ENCODE measurements around the gene AKT3.
A peak's percentile ranks its signal among the peaks of the same experiment; 100 is the strongest.
"Not testable (repeated sequence)": the region's sequence is repeated elsewhere in the genome, so short reads cannot be mapped to it uniquely, and the experiment has no call there.

The AKT3 gene

GRCh38 chr1:243792401-243792800 lies 57.6 kb downstream of the AKT3 start:
- H3K27me3 Mint-ChIP-seq (ENCODE audit: low read depth): no peaks in the 10 kb centered on the region
- H3K9me3 Mint-ChIP-seq: no peaks in the 10 kb centered on the region
- TF ChIP-seq CTCF (IDR thresholded peaks at IDR 0.05; ENCODE audit: unreplicated experiment in 3 of 3): no peak
- no peak overlapping the region for H3K27ac Mint-ChIP-seq
- peaks cover 17% of the 10 kb centered on the region for H3K36me3 Mint-ChIP-seq (ENCODE audit: low read depth)
- peaks cover 5% of the 10 kb centered on the region for H3K4me1 Mint-ChIP-seq
- no peak overlapping the region for H3K4me3 Mint-ChIP-seq

DNA sequence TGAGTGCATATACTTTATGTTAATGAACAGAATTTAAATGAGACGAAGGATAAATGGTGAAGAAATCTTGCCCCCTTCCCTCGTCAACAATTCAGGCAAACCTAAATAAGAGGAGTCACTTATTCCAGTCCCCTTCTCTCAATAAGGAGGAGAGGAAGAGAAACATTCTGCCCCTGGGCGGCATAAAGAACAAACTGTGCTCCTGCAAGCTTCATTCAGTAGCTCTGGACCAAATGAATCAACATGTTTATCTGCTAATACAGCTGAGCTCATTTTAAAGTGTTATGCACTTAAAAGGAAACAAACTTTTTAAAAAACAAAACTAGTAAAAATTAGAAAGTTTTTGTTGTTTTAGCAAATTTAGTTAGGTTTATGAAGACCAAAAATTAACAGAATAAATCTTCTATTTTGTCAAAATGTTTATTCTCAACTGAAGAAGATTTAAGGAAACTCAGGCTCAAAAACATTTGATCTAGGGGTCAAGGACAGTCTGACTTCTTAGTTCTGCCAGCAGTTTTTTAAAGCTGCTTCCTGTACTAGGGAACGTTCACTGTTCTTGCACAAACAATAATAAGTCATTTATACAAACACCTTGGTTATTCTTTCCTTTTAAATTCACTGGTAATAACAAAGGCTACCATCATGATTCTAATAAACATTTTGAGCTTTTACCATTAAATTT lies 58.3 kb downstream of the AKT3 start:
- Mint-ChIP-seq H3K36me3 (ENCODE audit: low read depth) (peaks cover 14% of the 10 kb centered on the region), H3K4me1 (peaks cover 12% of the 10 kb centered on the region), H3K27ac (no peak overlapping the region), H3K27me3 (ENCODE audit: low read depth) (no peaks in the 10 kb centered on the region), H3K4me3 (no peak overlapping the region), H3K9me3 (no peaks in the 10 kb centered on the region)
- TF ChIP-seq CTCF (IDR thresholded peaks at IDR 0.05; ENCODE audit: unreplicated experiment in 3 of 3): no peak

DNA sequence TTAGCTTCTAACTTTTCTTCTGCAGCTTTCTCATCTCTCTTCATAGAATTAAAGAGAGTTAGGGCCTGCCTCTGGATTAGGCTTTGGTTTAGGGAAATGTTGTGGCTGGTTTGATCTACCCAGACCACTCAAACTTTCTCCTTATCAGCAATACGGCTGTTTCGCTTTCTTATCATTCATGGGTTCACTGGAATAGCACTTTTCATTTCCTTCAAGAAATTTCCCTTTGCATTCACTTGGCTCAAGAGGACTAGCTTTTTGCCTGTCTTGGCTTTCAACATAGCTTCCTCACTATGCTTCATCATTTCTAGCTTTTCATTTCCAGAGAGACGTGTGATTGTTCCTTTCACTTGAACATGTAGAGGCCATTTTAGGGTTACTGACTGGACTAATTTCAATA lies 59.6 kb downstream of the AKT3 start:
- Mint-ChIP-seq H3K9me3 (no peaks in the 10 kb centered on the region), H3K4me1 (peaks cover 15% of the 10 kb centered on the region), H3K27ac (no peak overlapping the region), H3K4me3 (no peak overlapping the region), H3K36me3 (ENCODE audit: low read depth) (peaks cover 5% of the 10 kb centered on the region), H3K27me3 (ENCODE audit: low read depth) (no peaks in the 10 kb centered on the region)
- TF ChIP-seq CTCF (IDR thresholded peaks at IDR 0.05; ENCODE audit: unreplicated experiment in 3 of 3): no peak

GRCh38 chr1:243786531-243786930 lies 63.5 kb downstream of the AKT3 start:
- H3K4me1 Mint-ChIP-seq: peaks cover 15% of the 10 kb centered on the region
- H3K27ac Mint-ChIP-seq: peak overlapping the region in 1 of 3 experiments; percentile 50
- H3K36me3 Mint-ChIP-seq (ENCODE audit: low read depth): peaks cover 5% of the 10 kb centered on the region
- no peaks in the 10 kb centered on the region for H3K9me3 Mint-ChIP-seq
- H3K4me3 Mint-ChIP-seq: no peak overlapping the region
- TF ChIP-seq CTCF (IDR thresholded peaks at IDR 0.05; ENCODE audit: unreplicated experiment in 3 of 3): no peak
- no peaks in the 10 kb centered on the region for H3K27me3 Mint-ChIP-seq (ENCODE audit: low read depth)

GRCh38 chr1:243784506-243784905 lies 65.5 kb downstream of the AKT3 start:
- no peaks in the 10 kb centered on the region for H3K9me3 Mint-ChIP-seq
- peaks cover 4% of the 10 kb centered on the region for H3K36me3 Mint-ChIP-seq (ENCODE audit: low read depth)
- TF ChIP-seq CTCF (IDR thresholded peaks at IDR 0.05; ENCODE audit: unreplicated experiment in 3 of 3): no peak
- no peaks in the 10 kb centered on the region for H3K27me3 Mint-ChIP-seq (ENCODE audit: low read depth)
- peaks cover 15% of the 10 kb centered on the region for H3K4me1 Mint-ChIP-seq
- H3K27ac Mint-ChIP-seq: no peak overlapping the region
- no peak overlapping the region for H3K4me3 Mint-ChIP-seq

GRCh38 chr1:243783714-243784113 lies 66.3 kb downstream of the AKT3 start:
- Mint-ChIP-seq H3K4me3 (no peak overlapping the region), H3K9me3 (no peaks in the 10 kb centered on the region), H3K27me3 (ENCODE audit: low read depth) (no peaks in the 10 kb centered on the region), H3K27ac (peak overlapping the region in 1 of 3 experiments; percentile 21), H3K36me3 (ENCODE audit: low read depth) (no peaks in the 10 kb centered on the region), H3K4me1 (peaks cover 15% of the 10 kb centered on the region)
- TF ChIP-seq CTCF (IDR thresholded peaks at IDR 0.05; ENCODE audit: unreplicated experiment in 3 of 3): no peak

GRCh38 chr1:243772361-243773050 lies 77.5 kb downstream of the AKT3 start:
- peaks cover 18% of the 10 kb centered on the region for H3K9me3 Mint-ChIP-seq
- H3K27ac Mint-ChIP-seq; H3K4me3 Mint-ChIP-seq; H3K4me1 Mint-ChIP-seq; H3K27me3 Mint-ChIP-seq (ENCODE audit: low read depth): not testable (repeated sequence)
- peaks cover 19% of the 10 kb centered on the region for H3K36me3 Mint-ChIP-seq (ENCODE audit: low read depth)

Data from nephron (organoid).